Gastroesophageal sphincter (tissue), 4 donors: ENCODE measurements around the gene SLC15A5. TPM values are rescaled to one million over a fixed set of nuclear protein-coding genes. Genes with fewer than 3 reads are reported as not detected.

Experiments used
- ATAC-seq: fragments of 150-250 bp; one replicate; pipeline ENCODE4 v1.9.1; 2016; ENCODE audit warnings: mild to moderate bottlenecking, moderate library complexity
- H3K27ac ChIP-seq, 4 donors: fragments of 200-600 bp; sonication (generic) in 3 of 4; 1 replicate in 3 of 4; 2 replicates in 1 of 4; pipeline ENCODE4 v1.5.1; 2016 to 2019
- H3K27me3 ChIP-seq: fragments of 200-600 bp; sonication (generic); one replicate; pipeline ENCODE4 v1.5.1; 2019
- H3K36me3 ChIP-seq, 2 donors: fragments of 200-600 bp; sonication (generic); one replicate each; pipeline ENCODE4 v1.5.1; 2019; ENCODE audit warnings: control low read depth in 1 of 2
- H3K4me1 ChIP-seq, 3 donors: fragments of 200-600 bp; sonication (generic); 1 replicate in 2 of 3; 2 replicates in 1 of 3; pipeline ENCODE4 v1.5.1; 2016 to 2019; ENCODE audit warnings: control low read depth in 2 of 3
- H3K4me3 ChIP-seq, 2 donors: fragments of 200-600 bp; sonication (generic); one replicate each; pipeline ENCODE4 v1.5.1; 2019; ENCODE audit warnings: mild to moderate bottlenecking in 1 of 2, moderate library complexity in 1 of 2
- H3K9me3 ChIP-seq, 3 donors: fragments of 200-600 bp; sonication (generic); one replicate each; pipeline ENCODE4 v1.5.1; 2017 to 2019; ENCODE audit warnings: control low read depth in 2 of 3
- CTCF ChIP-seq, 4 experiments: fragments of 200-600 bp in 2 of 4; fragments of 450-650 bp in 2 of 4; sonication (generic) in 1 of 4; IDR thresholded peaks; one replicate each; pipeline ENCODE4 v1.5.1; 2017 to 2019; ENCODE audit warnings: antibody characterized with exemption in 4 of 4, mild to moderate bottlenecking in 2 of 4, moderate library complexity in 2 of 4
- EP300 ChIP-seq: sonication (generic); formaldehyde crosslinking; IDR thresholded peaks from one replicate; pipeline ENCODE4 v1.6.1; 2017; ENCODE audit warnings: antibody characterized with exemption, mild to moderate bottlenecking
- POLR2A ChIP-seq, 2 donors: fragments of 450-650 bp; IDR thresholded peaks; one replicate each; pipeline ENCODE4 v1.6.1; 2017; ENCODE audit warnings: antibody characterized with exemption in 2 of 2, mild to moderate bottlenecking in 2 of 2, moderate library complexity in 1 of 2
- POLR2AphosphoS5 ChIP-seq: sonication (generic); formaldehyde crosslinking; IDR thresholded peaks from one replicate; pipeline ENCODE4 v1.6.1; 2017; ENCODE audit warnings: antibody characterized with exemption
- WGBS, 2 donors: methylation state at CpG; one replicate each; pipeline ENCODE4 v1.1.5; 2018; ENCODE audit warnings: low coverage in 1 of 2; 5-methylcytosine and 5-hydroxymethylcytosine counted together
- total RNA-seq, 4 donors: library from RNA; depleted of rRNA; stranded (reverse); fragments of >200 nt; gene quantifications; one replicate each; pipeline ENCODE4 v1.1.0, GENCODE V29; 2016

The SLC15A5 gene
- total RNA-seq, 4 donors from 2014 or later, result not detected

- Histone ChIP-seq H3K4me3 (no peak overlapping the region), H3K27ac (no peak overlapping the region), H3K36me3 (no peaks in the 10 kb centered on the region), H3K4me1 (no peaks in the 10 kb centered on the region), H3K9me3 (no peaks in the 10 kb centered on the region), H3K27me3 (no peaks in the 10 kb centered on the region)
- ATAC-seq, result no peak
- TF ChIP-seq CTCF (IDR thresholded peaks at IDR 0.05) (no peak), POLR2AphosphoS5 (no peak), POLR2A (IDR thresholded peaks at IDR 0.05) (no peak), EP300 (no peak)
- WGBS, 2 donors, result 91% methylated on average over 1 of the region's 1 CpG; no CpG with 5 or more reads in 1 of the 2 donors
Measured at GRCh38 chr12:16158050-16158449, 119.4 kb downstream of the SLC15A5 start.

- H3K27ac ChIP-seq, result no peak overlapping the region
- no peak overlapping the region for H3K4me3 ChIP-seq
- ATAC-seq, result no peak
- 100% methylated on average over 1 of the region's 1 CpG for WGBS, 2 donors
- no peak for TF ChIP-seq POLR2AphosphoS5
- H3K9me3 ChIP-seq, result no peaks in the 10 kb centered on the region
- H3K27me3 ChIP-seq, result no peaks in the 10 kb centered on the region
- no peaks in the 10 kb centered on the region for H3K36me3 ChIP-seq
- H3K4me1 ChIP-seq, result no peaks in the 10 kb centered on the region
Measured at GRCh38 chr12:16155938-16156337, 121.5 kb downstream of the SLC15A5 start.

GRCh38 chr12:16154990-16155389 is 122.5 kb downstream of the SLC15A5 start:
- Histone ChIP-seq H3K9me3 (no peaks in the 10 kb centered on the region), H3K4me3 (no peak overlapping the region), H3K36me3 (no peaks in the 10 kb centered on the region), H3K4me1 (no peaks in the 10 kb centered on the region), H3K27ac (no peak overlapping the region), H3K27me3 (no peaks in the 10 kb centered on the region)
- ATAC-seq, result no peak
- TF ChIP-seq CTCF (IDR thresholded peaks at IDR 0.05) (no peak), POLR2AphosphoS5 (no peak), POLR2A (IDR thresholded peaks at IDR 0.05) (no peak), EP300 (no peak)

GRCh38 chr12:16152885-16153673 is 124.4 kb downstream of the SLC15A5 start:
- WGBS, 2 donors, result 82 to 89% methylated on average over 6 of the region's 6 CpGs
- ATAC-seq, result no peak

GRCh38 chr12:16150276-16150675 is 127.2 kb downstream of the SLC15A5 start:
- no peak for ATAC-seq
- TF ChIP-seq POLR2A (IDR thresholded peaks at IDR 0.05) (no peak), CTCF (IDR thresholded peaks at IDR 0.05) (no peak), POLR2AphosphoS5 (no peak), EP300 (no peak)
- Histone ChIP-seq H3K4me3 (no peak overlapping the region), H3K27me3 (no peaks in the 10 kb centered on the region), H3K4me1 (no peaks in the 10 kb centered on the region), H3K9me3 (no peaks in the 10 kb centered on the region), H3K27ac (no peak overlapping the region), H3K36me3 (no peaks in the 10 kb centered on the region)
- WGBS, 2 donors, result 44 to 47% methylated on average over 2 of the region's 2 CpGs

More at GRCh38 chr12:16152885-16153673, 124.4 kb downstream of the SLC15A5 start:
- H3K27me3 ChIP-seq, result no peaks in the 10 kb centered on the region
- no peaks in the 10 kb centered on the region for H3K4me1 ChIP-seq
- no peaks in the 10 kb centered on the region for H3K9me3 ChIP-seq
- no peak overlapping the region for H3K27ac ChIP-seq
- TF ChIP-seq POLR2A (IDR thresholded peaks at IDR 0.05) (no peak), CTCF (IDR thresholded peaks at IDR 0.05) (no peak), EP300 (no peak), POLR2AphosphoS5 (no peak)
- H3K36me3 ChIP-seq, result no peaks in the 10 kb centered on the region
- H3K4me3 ChIP-seq, result no peak overlapping the region
